Hepatocyte (in vitro differentiated cells): ENCODE data around the gene ZMIZ2. TPM values are rescaled to one million over a fixed set of nuclear protein-coding genes. Genes with fewer than 3 reads are reported as not detected.
A peak's percentile ranks its signal among the peaks of the same experiment; 100 is the strongest.

Experiments used
- DNase-seq: peaks from one replicate; pipeline ENCODE4 v3.0.0-alpha.2; 2016; ENCODE audit warnings: low spot score
- H2AFZ ChIP-seq: fragments of 200-600 bp; sonication (generic); 2 replicates; pipeline ENCODE4 v1.6.0; 2016; ENCODE audit warnings: antibody characterized with exemption, mild to moderate bottlenecking
- H3K27ac ChIP-seq: fragments of 200-600 bp; sonication (generic); 2 replicates; pipeline ENCODE4 v1.5.1; 2016; ENCODE audit warnings: mild to moderate bottlenecking
- H3K27me3 ChIP-seq: fragments of 200-600 bp; sonication (generic); 2 replicates; pipeline ENCODE4 v1.6.1; 2016
- H3K36me3 ChIP-seq: fragments of 200-600 bp; sonication (generic); replicated peaks from 2 replicates; pipeline ENCODE4 v1.5.1; 2016; ENCODE audit warnings: low read depth; ENCODE audit not compliant: insufficient read depth
- H3K4me1 ChIP-seq: fragments of 200-600 bp; sonication (generic); 2 replicates; pipeline ENCODE4 v1.5.1; 2016; ENCODE audit warnings: mild to moderate bottlenecking, moderate library complexity; ENCODE audit not compliant: insufficient read depth
- H3K4me2 ChIP-seq: fragments of 200-600 bp; sonication (generic); 2 replicates; pipeline ENCODE4 v1.6.0; 2016
- H3K4me3 ChIP-seq: fragments of 200-600 bp; sonication (generic); 2 replicates; pipeline ENCODE4 v1.5.1; 2016; ENCODE audit warnings: mild to moderate bottlenecking
- H3K79me2 ChIP-seq: fragments of 200-600 bp; sonication (generic); 2 replicates; pipeline ENCODE4 v1.6.0; 2017; ENCODE audit warnings: mild to moderate bottlenecking
- H3K9me2 ChIP-seq: fragments of 200-600 bp; sonication (generic); replicated peaks from 2 replicates; pipeline ENCODE4 v1.6.0; 2017; ENCODE audit warnings: mild to moderate bottlenecking; ENCODE audit not compliant: insufficient read depth
- H3K9me3 ChIP-seq: fragments of 200-600 bp; sonication (generic); 2 replicates; pipeline ENCODE4 v1.5.1; 2016; ENCODE audit warnings: low read depth, mild to moderate bottlenecking
- H4K20me1 ChIP-seq: fragments of 200-600 bp; sonication (generic); 2 replicates; pipeline ENCODE4 v1.6.0; 2016; ENCODE audit warnings: mild to moderate bottlenecking; ENCODE audit not compliant: insufficient read depth, poor library complexity, severe bottlenecking
- EZH2 ChIP-seq: fragments of 200-600 bp; sonication (generic); IDR thresholded peaks from 2 replicates; pipeline ENCODE4 v1.6.1; 2016; ENCODE audit warnings: antibody characterized with exemption, mild to moderate bottlenecking, borderline replicate concordance
- EZH2phosphoT487 ChIP-seq: fragments of 200-600 bp; sonication (generic); IDR thresholded peaks from one replicate; pipeline ENCODE4 v1.6.1; 2018; ENCODE audit warnings: antibody characterized with exemption, mild to moderate bottlenecking, low read depth, moderate library complexity; ENCODE audit not compliant: unreplicated experiment, severe bottlenecking
- WGBS: methylation state at CpG from one replicate; pipeline ENCODE4 v1.1.6; 2016; ENCODE audit warnings: low lambda C conversion rate; ENCODE audit errors: missing lambda C conversion rate; 5-methylcytosine and 5-hydroxymethylcytosine counted together
- polyA plus RNA-seq: library from polyadenylated mRNA; unstranded; fragments of >200 nt; fragmentation: Nextera tagmentation; extraction: Ambion mirVana; gene quantifications from 2 replicates; pipeline ENCODE4 v1.2.1, GENCODE V29; 2016
- total RNA-seq: library from RNA; depleted of rRNA; stranded (reverse); fragments of >200 nt; gene quantifications from 2 replicates; pipeline ENCODE4 v1.2.3, GENCODE V29; 2014
- TF ChIP-seq, protein P1 (sequence below): fragments of 200-600 bp; sonication (generic); IDR thresholded peaks from 2 replicates; pipeline ENCODE4 v1.5.1; 2016; ENCODE audit warnings: antibody characterized with exemption, mild to moderate bottlenecking; ENCODE audit not compliant: poor library complexity

ZMIZ2 gene
- total and polyA plus RNA-seq, 2 experiments from 2014 or later, result 10.5 to 37.0 TPM

GRCh38 chr7:44768628-44769371, 20.2 kb downstream of the ZMIZ2 start:
- TF ChIP-seq EZH2 (no peak), EZH2phosphoT487 (no peak)
- TF ChIP-seq, protein P1, sequence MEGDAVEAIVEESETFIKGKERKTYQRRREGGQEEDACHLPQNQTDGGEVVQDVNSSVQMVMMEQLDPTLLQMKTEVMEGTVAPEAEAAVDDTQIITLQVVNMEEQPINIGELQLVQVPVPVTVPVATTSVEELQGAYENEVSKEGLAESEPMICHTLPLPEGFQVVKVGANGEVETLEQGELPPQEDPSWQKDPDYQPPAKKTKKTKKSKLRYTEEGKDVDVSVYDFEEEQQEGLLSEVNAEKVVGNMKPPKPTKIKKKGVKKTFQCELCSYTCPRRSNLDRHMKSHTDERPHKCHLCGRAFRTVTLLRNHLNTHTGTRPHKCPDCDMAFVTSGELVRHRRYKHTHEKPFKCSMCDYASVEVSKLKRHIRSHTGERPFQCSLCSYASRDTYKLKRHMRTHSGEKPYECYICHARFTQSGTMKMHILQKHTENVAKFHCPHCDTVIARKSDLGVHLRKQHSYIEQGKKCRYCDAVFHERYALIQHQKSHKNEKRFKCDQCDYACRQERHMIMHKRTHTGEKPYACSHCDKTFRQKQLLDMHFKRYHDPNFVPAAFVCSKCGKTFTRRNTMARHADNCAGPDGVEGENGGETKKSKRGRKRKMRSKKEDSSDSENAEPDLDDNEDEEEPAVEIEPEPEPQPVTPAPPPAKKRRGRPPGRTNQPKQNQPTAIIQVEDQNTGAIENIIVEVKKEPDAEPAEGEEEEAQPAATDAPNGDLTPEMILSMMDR, result no peak
- H3K4me3 ChIP-seq, result no peak overlapping the region
- peak overlapping the region; percentile 87 for H3K27ac ChIP-seq
- H3K27me3 ChIP-seq, result no peaks in the 10 kb centered on the region
- H4K20me1 ChIP-seq, result no peaks in the 10 kb centered on the region
- no peaks in the 10 kb centered on the region for H3K79me2 ChIP-seq
- no peaks in the 10 kb centered on the region for H3K9me3 ChIP-seq
- H3K36me3 ChIP-seq, result no peaks in the 10 kb centered on the region
- H3K9me2 ChIP-seq, result no peaks in the 10 kb centered on the region
- peaks cover 29% of the 10 kb centered on the region for H3K4me1 ChIP-seq
- WGBS, result 76% methylated on average over 11 of the region's 11 CpGs
- DNase-seq, result no peak
- peak overlapping the region; percentile 52 for H3K4me2 ChIP-seq
- no peak overlapping the region for H2AFZ ChIP-seq

DNA sequence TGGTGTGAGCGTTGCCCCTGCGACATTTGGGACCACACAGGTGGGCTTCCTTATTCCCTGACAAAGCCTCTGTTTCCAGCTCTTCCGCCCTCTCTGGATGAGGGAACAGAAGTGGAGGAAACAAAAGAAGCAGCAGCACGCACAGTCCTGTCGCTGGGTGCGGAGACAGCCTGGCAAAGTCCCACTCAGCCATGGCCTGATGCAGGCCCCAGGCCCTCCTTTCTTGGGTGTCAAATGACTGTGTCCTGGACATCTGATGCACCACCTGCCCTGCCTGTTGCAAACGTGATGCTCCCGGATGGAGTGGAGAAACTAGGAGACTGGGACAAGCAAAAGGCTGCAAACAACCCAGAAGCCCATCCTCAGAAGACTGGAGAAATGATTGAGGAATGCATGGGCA, 20.7 kb downstream of the ZMIZ2 start:
- Histone ChIP-seq H3K9me3 (no peaks in the 10 kb centered on the region), H3K4me2 (no peak overlapping the region), H3K4me1 (peaks cover 29% of the 10 kb centered on the region), H3K27ac (peak overlapping the region; percentile 87), H3K79me2 (no peaks in the 10 kb centered on the region), H3K9me2 (no peaks in the 10 kb centered on the region), H3K36me3 (no peaks in the 10 kb centered on the region), H3K4me3 (no peak overlapping the region), H2AFZ (no peak overlapping the region), H3K27me3 (no peaks in the 10 kb centered on the region), H4K20me1 (no peaks in the 10 kb centered on the region)
- WGBS, result 73% methylated on average over 8 of the region's 8 CpGs
- no peak for DNase-seq
- TF ChIP-seq EZH2, result no peak
- no peak for TF ChIP-seq EZH2phosphoT487
- TF ChIP-seq, protein P1, result no peak

GRCh38 chr7:44769776-44770294, 21.2 kb downstream of the ZMIZ2 start:
- Histone ChIP-seq H3K9me2 (no peaks in the 10 kb centered on the region), H2AFZ (no peak overlapping the region), H3K4me1 (peaks cover 29% of the 10 kb centered on the region), H4K20me1 (no peaks in the 10 kb centered on the region), H3K79me2 (no peaks in the 10 kb centered on the region), H3K27me3 (no peaks in the 10 kb centered on the region), H3K4me2 (no peak overlapping the region), H3K9me3 (no peaks in the 10 kb centered on the region), H3K36me3 (no peaks in the 10 kb centered on the region), H3K4me3 (no peak overlapping the region), H3K27ac (peak overlapping the region; percentile 87)
- no peak for TF ChIP-seq EZH2phosphoT487
- no peak for TF ChIP-seq EZH2
- TF ChIP-seq, protein P1, result no peak
- no peak for DNase-seq
- WGBS, result 54% methylated on average over 10 of the region's 10 CpGs
